H54 (cell line): ENCODE measurements around the gene KANSL2.

Experiments
- DNase-seq: peaks from one replicate; pipeline ENCODE4 v3.0.0; 2011; ENCODE audit warnings: low spot score, mixed read lengths; ENCODE audit not compliant: insufficient read length
- FAIRE-seq: peaks from 3 replicates; lab custom pipeline; 2011; peaks lifted over from hg19 to GRCh38; lab: Jason Lieb, UNC
- POLR2A ChIP-seq: IDR thresholded peaks from 2 replicates; pipeline ENCODE4 v1.6.1; 2011; ENCODE audit warnings: low read depth, mild to moderate bottlenecking, low read length

KANSL2 gene

GRCh38 chr12:48613321-48613720 is 68.7 kb downstream of the KANSL2 start:
- no peak for FAIRE-seq
- TF ChIP-seq POLR2A = no peak
- no peak for DNase-seq
